GM12892 (cell line): Measurements from ENCODE around the gene PTEN.

Experiments
- POLR2AphosphoS5 ChIP-seq: IDR thresholded peaks from 2 replicates; pipeline ENCODE4 v1.6.1; 2011; ENCODE audit warnings: low read depth, low read length, control low read depth
- TAF1 ChIP-seq: IDR thresholded peaks from 2 replicates; pipeline ENCODE4 v1.6.1; 2011; ENCODE audit warnings: low read depth, mild to moderate bottlenecking, control low read depth, low read length, borderline replicate concordance

DNA sequence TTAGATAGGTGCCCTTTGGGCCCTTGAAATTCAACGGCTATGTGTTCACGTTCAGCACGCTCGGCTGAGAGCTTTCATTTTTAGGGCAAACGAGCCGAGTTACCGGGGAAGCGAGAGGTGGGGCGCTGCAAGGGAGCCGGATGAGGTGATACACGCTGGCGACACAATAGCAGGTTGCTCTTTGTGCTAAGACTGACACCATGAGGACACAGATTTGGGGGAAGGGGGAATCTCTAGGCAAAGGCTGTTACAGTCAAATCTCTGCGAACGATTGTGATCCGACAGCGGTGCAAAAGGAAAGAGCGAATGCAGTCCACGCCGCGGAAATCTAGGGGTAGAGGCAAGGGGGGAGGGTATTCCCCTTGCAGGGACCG is 759 bp upstream of the PTEN start:
- TF ChIP-seq TAF1, result no peak
- TF ChIP-seq POLR2AphosphoS5, result peak; percentile 72
